ENCODE data around the gene MLXIP.

MLXIP gene

GRCh38 chr12:122185079-122185478 is 106.5 kb downstream of the MLXIP start:
- no CpG with 5 or more reads among the region's 7 CpGs for WGBS (ENCODE audit: extremely low coverage, insufficient coverage, low lambda C conversion rate)

GRCh38 chr12:122185494-122186082 is 107.0 kb downstream of the MLXIP start:
- H3K9ac ChIP-seq (ENCODE audit: low read length) = no peak overlapping the region
- no peaks in the 10 kb centered on the region for H3K79me2 ChIP-seq (ENCODE audit: control insufficient read depth, insufficient read depth, low read length)
- no peaks in the 10 kb centered on the region for H3K36me3 ChIP-seq (ENCODE audit: control insufficient read depth, insufficient read depth, low read length)
- H3K4ac ChIP-seq (ENCODE audit: low read depth, low read length) = no peak overlapping the region
- H3K27ac ChIP-seq (ENCODE audit: low read depth, low read length) = no peak overlapping the region
- no peak overlapping the region for H3K18ac ChIP-seq (ENCODE audit: low read length)
- H3K23ac ChIP-seq (ENCODE audit: low read length) = no peak overlapping the region
- H2AK5ac ChIP-seq (ENCODE audit: low read length) = no peak overlapping the region
- H4K8ac ChIP-seq (ENCODE audit: low read depth, low read length) = no peak overlapping the region
- DNase-seq = no peak
- no peak overlapping the region for H3K4me2 ChIP-seq (ENCODE audit: low read length)
- H3K27me3 ChIP-seq (ENCODE audit: insufficient read depth, low read length, poor library complexity) = peaks cover 3% of the 10 kb centered on the region
- WGBS (ENCODE audit: extremely low coverage, insufficient coverage, low lambda C conversion rate) = no CpG with 5 or more reads among the region's 10 CpGs
- H3K56ac ChIP-seq (ENCODE audit: low read length) = no peak overlapping the region
- H4K5ac ChIP-seq (ENCODE audit: low read length) = no peak overlapping the region
- H3K79me1 ChIP-seq (ENCODE audit: low read length) = no peaks in the 10 kb centered on the region
- H3K4me1 ChIP-seq (ENCODE audit: control insufficient read depth, low read depth, low read length) = no peaks in the 10 kb centered on the region
- H2BK5ac ChIP-seq (ENCODE audit: low read length) = no peak overlapping the region
- no peak overlapping the region for H3K4me3 ChIP-seq (ENCODE audit: low read length)
- H2BK15ac ChIP-seq (replicated peaks; ENCODE audit: low read depth) = no peak overlapping the region
- no peak overlapping the region for H2BK120ac ChIP-seq (ENCODE audit: low read depth, low read length)

More at GRCh38 chr12:122185079-122185478, 106.5 kb downstream of the MLXIP start:
- Histone ChIP-seq H2BK120ac (ENCODE audit: low read depth, low read length) (no peak overlapping the region), H3K4me2 (ENCODE audit: low read length) (no peak overlapping the region), H3K23ac (ENCODE audit: low read length) (no peak overlapping the region), H4K5ac (ENCODE audit: low read length) (no peak overlapping the region), H3K79me1 (ENCODE audit: low read length) (no peaks in the 10 kb centered on the region), H2BK15ac (replicated peaks; ENCODE audit: low read depth) (no peak overlapping the region), H3K4me3 (ENCODE audit: low read length) (no peak overlapping the region), H3K27me3 (ENCODE audit: insufficient read depth, low read length, poor library complexity) (peaks cover 3% of the 10 kb centered on the region), H3K4me1 (ENCODE audit: control insufficient read depth, low read depth, low read length) (no peaks in the 10 kb centered on the region), H3K36me3 (ENCODE audit: control insufficient read depth, insufficient read depth, low read length) (no peaks in the 10 kb centered on the region), H3K27ac (ENCODE audit: low read depth, low read length) (no peak overlapping the region), H4K8ac (ENCODE audit: low read depth, low read length) (no peak overlapping the region), H3K9ac (ENCODE audit: low read length) (no peak overlapping the region), H3K4ac (ENCODE audit: low read depth, low read length) (no peak overlapping the region), H3K79me2 (ENCODE audit: control insufficient read depth, insufficient read depth, low read length) (no peaks in the 10 kb centered on the region), H2BK5ac (ENCODE audit: low read length) (no peak overlapping the region), H2AK5ac (ENCODE audit: low read length) (no peak overlapping the region), H3K56ac (ENCODE audit: low read length) (no peak overlapping the region), H3K18ac (ENCODE audit: low read length) (no peak overlapping the region)
- DNase-seq = no peak

DNA sequence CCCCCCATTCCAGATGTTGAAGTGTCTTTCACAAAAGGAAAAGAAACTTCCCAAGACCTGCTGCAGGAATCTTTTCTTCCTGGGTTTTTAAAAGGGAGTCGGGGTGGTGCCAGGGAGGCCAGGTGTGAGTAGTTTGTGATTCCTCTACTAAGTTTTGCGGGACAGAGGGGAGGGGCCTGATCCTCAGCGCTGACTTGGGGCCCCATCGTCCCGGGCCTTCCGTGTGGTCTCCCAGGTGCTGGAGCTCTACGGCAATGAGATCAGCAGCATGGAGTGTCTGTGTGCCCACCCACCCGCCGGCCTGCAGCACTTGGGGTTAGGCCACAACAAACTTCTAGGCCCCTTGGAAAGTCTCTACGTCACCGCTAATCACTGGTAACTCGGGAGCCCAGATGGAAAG is 108.9 kb downstream of the MLXIP start:
- no peak overlapping the region for H3K56ac ChIP-seq (ENCODE audit: low read length)
- no peak overlapping the region for H2AK5ac ChIP-seq (ENCODE audit: low read length)
- no peak overlapping the region for H4K8ac ChIP-seq (ENCODE audit: low read depth, low read length)
- H2BK120ac ChIP-seq (ENCODE audit: low read depth, low read length) = no peak overlapping the region
- no peak overlapping the region for H3K9ac ChIP-seq (ENCODE audit: low read length)
- no peaks in the 10 kb centered on the region for H3K79me2 ChIP-seq (ENCODE audit: control insufficient read depth, insufficient read depth, low read length)
- no peak overlapping the region for H3K4me3 ChIP-seq (ENCODE audit: low read length)
- no peaks in the 10 kb centered on the region for H3K79me1 ChIP-seq (ENCODE audit: low read length)
- H3K4me2 ChIP-seq (ENCODE audit: low read length) = no peak overlapping the region
- H2BK15ac ChIP-seq (replicated peaks; ENCODE audit: low read depth) = no peak overlapping the region
- no peak overlapping the region for H3K23ac ChIP-seq (ENCODE audit: low read length)
- no peak overlapping the region for H2BK5ac ChIP-seq (ENCODE audit: low read length)
- H3K4ac ChIP-seq (ENCODE audit: low read depth, low read length) = no peak overlapping the region
- WGBS (ENCODE audit: extremely low coverage, insufficient coverage, low lambda C conversion rate) = no CpG with 5 or more reads among the region's 12 CpGs
- H3K27me3 ChIP-seq (ENCODE audit: insufficient read depth, low read length, poor library complexity) = peaks cover 3% of the 10 kb centered on the region
- no peak overlapping the region for H3K18ac ChIP-seq (ENCODE audit: low read length)
- H4K5ac ChIP-seq (ENCODE audit: low read length) = no peak overlapping the region
- H3K4me1 ChIP-seq (ENCODE audit: control insufficient read depth, low read depth, low read length) = no peaks in the 10 kb centered on the region
- no peak overlapping the region for H3K27ac ChIP-seq (ENCODE audit: low read depth, low read length)
- DNase-seq = no peak
- H3K36me3 ChIP-seq (ENCODE audit: control insufficient read depth, insufficient read depth, low read length) = no peaks in the 10 kb centered on the region

- Histone ChIP-seq H3K4ac (ENCODE audit: low read depth, low read length) (no peak overlapping the region), H2BK5ac (ENCODE audit: low read length) (no peak overlapping the region), H3K4me3 (ENCODE audit: low read length) (no peak overlapping the region), H4K5ac (ENCODE audit: low read length) (no peak overlapping the region), H3K79me2 (ENCODE audit: control insufficient read depth, insufficient read depth, low read length) (no peaks in the 10 kb centered on the region), H3K4me1 (ENCODE audit: control insufficient read depth, low read depth, low read length) (no peaks in the 10 kb centered on the region), H2AK5ac (ENCODE audit: low read length) (no peak overlapping the region), H3K18ac (ENCODE audit: low read length) (no peak overlapping the region), H3K56ac (ENCODE audit: low read length) (no peak overlapping the region), H3K4me2 (ENCODE audit: low read length) (no peak overlapping the region), H2BK15ac (replicated peaks; ENCODE audit: low read depth) (no peak overlapping the region), H3K23ac (ENCODE audit: low read length) (no peak overlapping the region), H2BK120ac (ENCODE audit: low read depth, low read length) (no peak overlapping the region), H3K9ac (ENCODE audit: low read length) (no peak overlapping the region), H3K27ac (ENCODE audit: low read depth, low read length) (no peak overlapping the region), H4K8ac (ENCODE audit: low read depth, low read length) (no peak overlapping the region), H3K79me1 (ENCODE audit: low read length) (no peaks in the 10 kb centered on the region), H3K36me3 (ENCODE audit: control insufficient read depth, insufficient read depth, low read length) (no peaks in the 10 kb centered on the region), H3K27me3 (ENCODE audit: insufficient read depth, low read length, poor library complexity) (no peaks in the 10 kb centered on the region)
- no CpG with 5 or more reads among the region's 34 CpGs for WGBS (ENCODE audit: extremely low coverage, insufficient coverage, low lambda C conversion rate)
- no peak for DNase-seq
Observed at GRCh38 chr12:122189626-122190475, 111.3 kb downstream of the MLXIP start.

GRCh38 chr12:122190842-122191668 is 112.5 kb downstream of the MLXIP start:
- Histone ChIP-seq H3K18ac (ENCODE audit: low read length) (no peak overlapping the region), H2BK15ac (replicated peaks; ENCODE audit: low read depth) (no peak overlapping the region), H3K27ac (ENCODE audit: low read depth, low read length) (no peak overlapping the region), H3K56ac (ENCODE audit: low read length) (no peak overlapping the region), H2AK5ac (ENCODE audit: low read length) (no peak overlapping the region), H3K79me2 (ENCODE audit: control insufficient read depth, insufficient read depth, low read length) (no peaks in the 10 kb centered on the region), H3K36me3 (ENCODE audit: control insufficient read depth, insufficient read depth, low read length) (no peaks in the 10 kb centered on the region), H3K23ac (ENCODE audit: low read length) (no peak overlapping the region), H3K79me1 (ENCODE audit: low read length) (no peaks in the 10 kb centered on the region), H3K4me2 (ENCODE audit: low read length) (no peak overlapping the region), H3K9ac (ENCODE audit: low read length) (no peak overlapping the region), H4K8ac (ENCODE audit: low read depth, low read length) (no peak overlapping the region), H3K27me3 (ENCODE audit: insufficient read depth, low read length, poor library complexity) (no peaks in the 10 kb centered on the region), H3K4me3 (ENCODE audit: low read length) (no peak overlapping the region), H2BK120ac (ENCODE audit: low read depth, low read length) (no peak overlapping the region), H3K4ac (ENCODE audit: low read depth, low read length) (no peak overlapping the region), H3K4me1 (ENCODE audit: control insufficient read depth, low read depth, low read length) (no peaks in the 10 kb centered on the region), H2BK5ac (ENCODE audit: low read length) (no peak overlapping the region), H4K5ac (ENCODE audit: low read length) (no peak overlapping the region)
- DNase-seq = peak; percentile 88
- no CpG with 5 or more reads among the region's 18 CpGs for WGBS (ENCODE audit: extremely low coverage, insufficient coverage, low lambda C conversion rate)

All from mesendoderm (in vitro differentiated cells).